ENCODE data around the gene ARHGAP10.

GRCh38 chr4:147948336-147948735 is 216.4 kb downstream of the ARHGAP10 start:
- no peak for TF ChIP-seq CTCF (IDR thresholded peaks at IDR 0.05; ENCODE audit: low read length)
- TF ChIP-seq EZH2phosphoT487 (IDR thresholded peaks at IDR 0.05; ENCODE audit: low read length) = no peak
- TF ChIP-seq EZH2 (optimal IDR thresholded peaks at IDR 0.05; ENCODE audit: low read depth, low read length) = no peak

Measured in MM.1S (cell line).